ENCODE data around the gene ERN1. TPM values are rescaled to one million over a fixed set of nuclear protein-coding genes. Genes with fewer than 3 reads are reported as not detected.

The ERN1 gene
- total RNA-seq, 1 donor from 2014 or later = 5.7 TPM

GRCh38 chr17:64102627-64103390 lies 27.1 kb downstream of the ERN1 start:
- Histone ChIP-seq H3K4me1 (ENCODE audit: control insufficient read depth in 3 of 3, insufficient read depth in 3 of 3, low read length in 3 of 3) (peaks cover 0 to 3% (median 2%) of the 10 kb centered on the region in 3 donors), H3K4me3 (ENCODE audit: low read length in 3 of 3) (no peak overlapping the region), H3K27me3 (ENCODE audit: control insufficient read depth in 3 of 3, insufficient read depth in 3 of 3, low read length in 3 of 3) (no peaks in the 10 kb centered on the region), H3K36me3 (ENCODE audit: control insufficient read depth in 3 of 3, insufficient read depth in 3 of 3, low read length in 3 of 3) (no peaks in the 10 kb centered on the region), H3K9me3 (ENCODE audit: control insufficient read depth in 3 of 3, low read length in 3 of 3) (no peaks in the 10 kb centered on the region), H3K27ac (ENCODE audit: low read depth, low read length) (no peak overlapping the region), H3K9ac (ENCODE audit: low read depth in 1 of 3, low read length in 3 of 3) (no peak overlapping the region)

- Histone ChIP-seq H3K4me3 (ENCODE audit: low read length in 3 of 3) (no peak overlapping the region), H3K36me3 (ENCODE audit: control insufficient read depth in 3 of 3, insufficient read depth in 3 of 3, low read length in 3 of 3) (peaks cover 0 to 9% (median 3%) of the 10 kb centered on the region in 3 donors), H3K27ac (ENCODE audit: low read depth, low read length) (no peak overlapping the region), H3K27me3 (ENCODE audit: control insufficient read depth in 3 of 3, insufficient read depth in 3 of 3, low read length in 3 of 3) (no peaks in the 10 kb centered on the region), H3K9ac (ENCODE audit: low read depth in 1 of 3, low read length in 3 of 3) (no peak overlapping the region), H3K4me1 (ENCODE audit: control insufficient read depth in 3 of 3, insufficient read depth in 3 of 3, low read length in 3 of 3) (peaks cover 0 to 5% (median 3%) of the 10 kb centered on the region in 3 donors), H3K9me3 (ENCODE audit: control insufficient read depth in 3 of 3, low read length in 3 of 3) (no peaks in the 10 kb centered on the region)
Measured at GRCh38 chr17:64099543-64099942, 30.4 kb downstream of the ERN1 start.

DNA sequence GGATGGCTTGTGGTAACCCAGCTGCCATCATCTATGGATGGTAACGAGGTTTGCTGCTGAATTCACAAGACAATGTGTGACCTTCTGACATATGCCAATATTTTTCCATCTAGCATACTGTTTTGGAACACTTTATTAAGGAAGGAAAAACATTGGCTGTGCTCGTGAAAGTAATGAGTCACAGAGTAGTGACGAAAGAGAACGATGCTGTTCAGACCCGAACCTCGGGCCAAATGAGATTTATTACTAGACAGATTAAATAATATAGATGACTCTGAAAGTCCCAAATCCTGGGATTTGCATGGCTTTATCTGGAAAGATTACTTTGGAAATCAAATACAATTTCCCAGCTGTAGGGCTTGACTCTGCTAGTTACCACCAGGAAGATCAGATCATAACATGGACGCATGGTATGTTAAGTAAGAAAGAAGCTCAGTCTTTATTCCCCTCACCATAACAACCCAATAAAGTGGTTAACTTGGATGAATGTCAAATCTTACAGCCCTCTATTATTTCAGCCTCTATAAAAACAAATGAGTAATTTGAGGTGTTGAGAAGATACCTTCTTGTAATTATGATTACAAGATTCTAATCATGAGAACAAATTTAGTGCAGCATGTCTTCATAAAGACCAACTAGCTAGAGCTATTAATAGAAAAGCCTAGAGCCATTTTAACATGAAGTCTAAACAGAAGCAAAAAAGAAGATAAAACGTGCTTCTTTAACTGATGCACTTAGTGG lies 32.6 kb downstream of the ERN1 start:
- Histone ChIP-seq H3K4me3 (ENCODE audit: low read length in 3 of 3) (no peak overlapping the region), H3K9me3 (ENCODE audit: control insufficient read depth in 3 of 3, low read length in 3 of 3) (no peaks in the 10 kb centered on the region), H3K27ac (ENCODE audit: low read depth, low read length) (no peak overlapping the region), H3K9ac (ENCODE audit: low read depth in 1 of 3, low read length in 3 of 3) (no peak overlapping the region), H3K27me3 (ENCODE audit: control insufficient read depth in 3 of 3, insufficient read depth in 3 of 3, low read length in 3 of 3) (no peaks in the 10 kb centered on the region), H3K36me3 (ENCODE audit: control insufficient read depth in 3 of 3, insufficient read depth in 3 of 3, low read length in 3 of 3) (peaks cover 0 to 9% (median 3%) of the 10 kb centered on the region in 3 donors), H3K4me1 (ENCODE audit: control insufficient read depth in 3 of 3, insufficient read depth in 3 of 3, low read length in 3 of 3) (peaks cover 0 to 5% (median 3%) of the 10 kb centered on the region in 3 donors)

DNA sequence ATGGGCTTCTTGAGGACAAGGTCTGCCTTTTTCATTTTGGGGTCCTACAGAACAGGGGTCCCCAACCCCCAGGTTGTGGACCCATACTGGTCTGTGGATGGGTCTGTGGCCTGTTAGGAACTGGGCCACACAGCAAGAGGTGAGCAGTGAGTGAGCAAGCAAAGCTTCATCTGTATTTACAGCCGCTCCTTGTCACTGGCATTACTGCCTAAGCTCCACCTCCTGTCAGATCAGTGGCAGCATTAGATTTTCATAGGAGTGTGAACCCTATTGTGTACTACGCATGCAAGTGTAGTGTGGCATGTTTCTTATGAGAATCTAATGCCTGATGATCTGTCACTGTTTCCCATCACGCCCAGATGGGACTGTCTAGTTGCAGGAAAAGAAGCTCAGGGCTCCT lies 33.9 kb downstream of the ERN1 start:
- no peak overlapping the region for H3K4me3 ChIP-seq (ENCODE audit: low read length in 3 of 3)
- no peaks in the 10 kb centered on the region for H3K9me3 ChIP-seq (ENCODE audit: control insufficient read depth in 3 of 3, low read length in 3 of 3)
- peaks cover 0 to 5% (median 3%) of the 10 kb centered on the region in 3 donors for H3K4me1 ChIP-seq (ENCODE audit: control insufficient read depth in 3 of 3, insufficient read depth in 3 of 3, low read length in 3 of 3)
- H3K27me3 ChIP-seq (ENCODE audit: control insufficient read depth in 3 of 3, insufficient read depth in 3 of 3, low read length in 3 of 3) = no peaks in the 10 kb centered on the region
- H3K9ac ChIP-seq (ENCODE audit: low read depth in 1 of 3, low read length in 3 of 3) = no peak overlapping the region
- H3K27ac ChIP-seq (ENCODE audit: low read depth, low read length) = no peak overlapping the region
- peaks cover 0 to 9% (median 3%) of the 10 kb centered on the region in 3 donors for H3K36me3 ChIP-seq (ENCODE audit: control insufficient read depth in 3 of 3, insufficient read depth in 3 of 3, low read length in 3 of 3)

DNA sequence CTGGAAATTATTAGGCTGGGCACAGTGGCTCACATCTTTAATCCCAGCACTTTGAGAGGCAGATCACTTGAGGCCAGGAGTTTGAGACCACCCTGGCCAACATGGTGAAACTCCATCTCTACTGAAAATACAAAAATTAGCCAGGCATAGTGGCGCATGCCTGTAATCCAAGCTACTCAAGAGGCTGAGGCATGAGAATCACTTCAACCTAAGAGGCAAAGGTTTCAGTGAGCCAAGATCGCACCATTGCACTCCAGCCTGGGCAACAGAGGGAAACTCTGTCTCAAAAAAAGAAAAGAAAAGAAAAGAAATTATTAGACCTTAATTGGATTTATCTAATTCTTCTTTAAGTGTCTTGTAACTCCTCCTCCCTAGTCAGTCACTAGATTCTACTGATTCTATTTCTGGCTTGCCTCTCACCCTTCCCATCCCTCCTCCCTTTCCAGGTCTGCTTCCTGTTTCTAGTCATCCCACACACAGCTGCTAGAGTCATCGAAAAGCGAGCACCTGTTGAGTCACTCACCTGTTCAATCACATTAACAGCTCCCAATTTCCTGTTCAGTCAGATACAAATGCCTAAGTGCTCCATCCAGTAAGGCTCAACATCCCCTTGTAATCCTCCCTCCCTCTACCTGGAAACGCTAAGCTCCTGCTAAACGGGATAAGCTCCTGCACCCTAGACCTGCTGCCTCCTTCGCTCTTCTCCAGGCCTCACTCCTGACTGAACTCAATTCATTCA lies 34.6 kb downstream of the ERN1 start:
- Histone ChIP-seq H3K27ac (ENCODE audit: low read depth, low read length) (no peak overlapping the region), H3K4me1 (ENCODE audit: control insufficient read depth in 3 of 3, insufficient read depth in 3 of 3, low read length in 3 of 3) (peaks cover 0 to 5% (median 3%) of the 10 kb centered on the region in 3 donors), H3K9ac (ENCODE audit: low read depth in 1 of 3, low read length in 3 of 3) (no peak overlapping the region), H3K9me3 (ENCODE audit: control insufficient read depth in 3 of 3, low read length in 3 of 3) (no peaks in the 10 kb centered on the region), H3K4me3 (ENCODE audit: low read length in 3 of 3) (no peak overlapping the region), H3K36me3 (ENCODE audit: control insufficient read depth in 3 of 3, insufficient read depth in 3 of 3, low read length in 3 of 3) (peaks cover 0 to 9% (median 3%) of the 10 kb centered on the region in 3 donors), H3K27me3 (ENCODE audit: control insufficient read depth in 3 of 3, insufficient read depth in 3 of 3, low read length in 3 of 3) (no peaks in the 10 kb centered on the region)

DNA sequence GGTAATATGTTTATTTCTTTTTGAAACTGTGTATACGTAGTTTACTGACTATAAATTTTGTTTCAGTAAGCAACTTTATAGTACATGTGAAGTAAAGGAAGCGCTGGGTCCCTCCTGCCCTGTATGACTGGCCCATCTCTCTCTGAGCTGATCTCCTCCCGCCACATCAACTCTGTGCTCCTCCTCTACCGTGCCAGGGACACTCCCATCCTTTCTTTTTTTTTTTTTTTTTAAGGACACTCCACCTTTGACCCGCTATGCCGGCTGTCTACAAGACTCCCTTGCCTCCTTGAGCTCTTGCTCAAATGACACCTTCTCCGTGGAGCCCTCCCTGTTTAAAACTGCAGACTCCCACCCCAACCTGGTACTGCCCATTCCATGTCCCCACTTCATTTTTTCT lies 35.5 kb downstream of the ERN1 start:
- peaks cover 0 to 5% (median 3%) of the 10 kb centered on the region in 3 donors for H3K4me1 ChIP-seq (ENCODE audit: control insufficient read depth in 3 of 3, insufficient read depth in 3 of 3, low read length in 3 of 3)
- H3K27ac ChIP-seq (ENCODE audit: low read depth, low read length) = no peak overlapping the region
- H3K9me3 ChIP-seq (ENCODE audit: control insufficient read depth in 3 of 3, low read length in 3 of 3) = no peaks in the 10 kb centered on the region
- H3K4me3 ChIP-seq (ENCODE audit: low read length in 3 of 3) = no peak overlapping the region
- no peaks in the 10 kb centered on the region for H3K27me3 ChIP-seq (ENCODE audit: control insufficient read depth in 3 of 3, insufficient read depth in 3 of 3, low read length in 3 of 3)
- H3K9ac ChIP-seq (ENCODE audit: low read depth in 1 of 3, low read length in 3 of 3) = no peak overlapping the region
- peaks cover 0 to 9% (median 3%) of the 10 kb centered on the region in 3 donors for H3K36me3 ChIP-seq (ENCODE audit: control insufficient read depth in 3 of 3, insufficient read depth in 3 of 3, low read length in 3 of 3)

GRCh38 chr17:64092952-64093451 lies 36.9 kb downstream of the ERN1 start:
- Histone ChIP-seq H3K27ac (ENCODE audit: low read depth, low read length) (no peak overlapping the region), H3K36me3 (ENCODE audit: control insufficient read depth in 3 of 3, insufficient read depth in 3 of 3, low read length in 3 of 3) (peaks cover 0 to 9% (median 3%) of the 10 kb centered on the region in 3 donors), H3K27me3 (ENCODE audit: control insufficient read depth in 3 of 3, insufficient read depth in 3 of 3, low read length in 3 of 3) (no peaks in the 10 kb centered on the region), H3K9ac (ENCODE audit: low read depth in 1 of 3, low read length in 3 of 3) (no peak overlapping the region), H3K9me3 (ENCODE audit: control insufficient read depth in 3 of 3, low read length in 3 of 3) (no peaks in the 10 kb centered on the region), H3K4me1 (ENCODE audit: control insufficient read depth in 3 of 3, insufficient read depth in 3 of 3, low read length in 3 of 3) (peaks cover 0 to 5% (median 3%) of the 10 kb centered on the region in 3 donors), H3K4me3 (ENCODE audit: low read length in 3 of 3) (no peak overlapping the region)

- Histone ChIP-seq H3K27ac (ENCODE audit: low read depth, low read length) (no peak overlapping the region), H3K36me3 (ENCODE audit: control insufficient read depth in 3 of 3, insufficient read depth in 3 of 3, low read length in 3 of 3) (peaks cover 0 to 7% (median 3%) of the 10 kb centered on the region in 3 donors), H3K9me3 (ENCODE audit: control insufficient read depth in 3 of 3, low read length in 3 of 3) (no peaks in the 10 kb centered on the region), H3K4me3 (ENCODE audit: low read length in 3 of 3) (no peak overlapping the region), H3K9ac (ENCODE audit: low read depth in 1 of 3, low read length in 3 of 3) (no peak overlapping the region), H3K27me3 (ENCODE audit: control insufficient read depth in 3 of 3, insufficient read depth in 3 of 3, low read length in 3 of 3) (no peaks in the 10 kb centered on the region), H3K4me1 (ENCODE audit: control insufficient read depth in 3 of 3, insufficient read depth in 3 of 3, low read length in 3 of 3) (peaks cover 0 to 5% (median 3%) of the 10 kb centered on the region in 3 donors)
Measured at GRCh38 chr17:64092113-64092512, 37.8 kb downstream of the ERN1 start.

GRCh38 chr17:64091571-64091970 lies 38.4 kb downstream of the ERN1 start:
- Histone ChIP-seq H3K4me3 (ENCODE audit: low read length in 3 of 3) (no peak overlapping the region), H3K27me3 (ENCODE audit: control insufficient read depth in 3 of 3, insufficient read depth in 3 of 3, low read length in 3 of 3) (no peaks in the 10 kb centered on the region), H3K9ac (ENCODE audit: low read depth in 1 of 3, low read length in 3 of 3) (no peak overlapping the region), H3K36me3 (ENCODE audit: control insufficient read depth in 3 of 3, insufficient read depth in 3 of 3, low read length in 3 of 3) (peaks cover 0 to 3% (median 1%) of the 10 kb centered on the region in 3 donors), H3K4me1 (ENCODE audit: control insufficient read depth in 3 of 3, insufficient read depth in 3 of 3, low read length in 3 of 3) (peaks cover 0 to 5% (median 3%) of the 10 kb centered on the region in 3 donors), H3K27ac (ENCODE audit: low read depth, low read length) (no peak overlapping the region), H3K9me3 (ENCODE audit: control insufficient read depth in 3 of 3, low read length in 3 of 3) (no peaks in the 10 kb centered on the region)

Data from skeletal muscle tissue (tissue), 4 donors.